ENCODE measurements around the gene TTC39B.

TTC39B gene

DNA sequence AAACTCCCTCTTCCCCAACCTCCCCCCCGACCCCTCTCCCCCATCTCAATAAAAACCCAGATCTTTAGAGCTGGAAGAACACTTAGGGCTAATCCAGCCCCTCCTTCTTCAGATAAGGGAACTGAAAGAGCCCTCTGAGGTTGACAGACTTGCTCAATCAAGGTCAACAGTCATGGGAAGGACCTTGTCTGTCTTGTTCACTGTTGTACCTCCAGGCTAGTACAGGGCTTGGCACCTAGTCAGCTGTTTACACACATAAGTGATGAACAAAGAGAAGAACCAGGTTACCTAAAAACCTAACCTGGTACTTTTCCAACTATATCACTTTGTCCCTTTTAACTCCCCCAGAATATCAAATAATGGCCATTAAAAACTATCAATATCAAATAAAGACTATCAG lies 2.4 kb downstream of the TTC39B start:
- no peak for DNase-seq (ENCODE audit: low read depth)

DNA sequence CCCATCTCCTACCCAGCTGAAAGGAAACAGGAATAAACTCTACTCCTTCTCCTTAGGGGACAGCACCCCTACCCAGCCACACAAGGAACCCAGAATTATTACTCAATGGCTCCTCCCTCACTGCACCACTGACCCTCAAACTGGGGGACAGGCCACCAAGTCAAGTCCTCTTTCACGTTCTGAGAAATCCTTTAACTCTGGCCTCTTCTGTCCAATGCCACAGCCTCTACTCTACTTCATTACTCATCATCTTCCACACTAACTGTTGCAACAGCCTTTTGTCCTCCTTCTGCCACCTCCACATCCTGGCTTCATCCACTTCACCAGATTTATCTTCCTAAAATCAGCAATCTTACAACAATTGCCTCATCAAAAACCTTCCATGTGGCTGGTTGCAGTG lies 6.8 kb downstream of the TTC39B start:
- DNase-seq (ENCODE audit: low read depth), result no peak

DNA sequence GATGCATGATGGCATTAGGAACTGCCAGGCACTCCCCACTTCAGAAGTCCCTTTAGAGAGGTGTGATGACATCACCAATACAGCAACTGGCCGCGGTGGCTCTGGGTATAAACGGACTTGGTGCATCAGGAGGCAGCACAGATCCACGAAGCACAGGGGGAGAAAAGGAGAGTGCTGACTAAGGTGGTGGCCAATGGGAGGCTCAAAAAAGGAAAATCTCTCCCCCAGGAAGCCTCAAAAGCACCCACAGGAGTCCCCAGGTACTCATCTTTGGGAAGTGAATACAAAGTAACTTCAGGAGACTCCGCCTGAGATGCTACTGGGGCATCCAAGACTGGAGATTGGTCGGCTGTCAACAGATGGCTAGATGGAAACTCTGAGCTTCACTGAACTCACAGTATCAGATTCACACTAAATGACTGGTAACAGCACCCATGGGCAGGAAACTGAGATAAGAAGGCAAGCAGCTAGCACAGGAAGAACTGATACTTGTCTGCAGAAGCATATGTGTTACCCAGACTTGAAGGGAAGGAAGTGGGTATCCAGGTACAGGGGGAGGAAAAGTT lies 7.6 kb downstream of the TTC39B start:
- peak; percentile 29 for DNase-seq (ENCODE audit: low read depth)

DNA sequence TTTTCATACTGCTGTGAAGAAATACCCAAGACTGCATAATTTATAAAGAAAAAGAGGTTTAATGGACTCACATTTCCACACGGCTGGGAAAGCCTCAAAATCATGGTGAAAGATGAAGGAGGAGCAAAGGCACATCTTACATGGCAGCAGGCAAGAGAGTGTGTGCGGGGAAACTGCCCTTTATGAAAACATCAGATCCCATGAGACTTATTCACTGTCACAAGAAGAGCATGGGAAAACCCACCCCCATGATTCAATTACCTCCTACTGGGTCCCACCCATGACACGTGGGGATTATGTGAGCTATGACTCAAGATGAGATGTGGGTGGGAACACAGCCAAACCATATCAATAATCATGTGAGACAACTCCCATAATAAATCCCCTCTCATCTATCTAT lies 8.7 kb downstream of the TTC39B start:
- DNase-seq (ENCODE audit: low read depth), result no peak

DNA sequence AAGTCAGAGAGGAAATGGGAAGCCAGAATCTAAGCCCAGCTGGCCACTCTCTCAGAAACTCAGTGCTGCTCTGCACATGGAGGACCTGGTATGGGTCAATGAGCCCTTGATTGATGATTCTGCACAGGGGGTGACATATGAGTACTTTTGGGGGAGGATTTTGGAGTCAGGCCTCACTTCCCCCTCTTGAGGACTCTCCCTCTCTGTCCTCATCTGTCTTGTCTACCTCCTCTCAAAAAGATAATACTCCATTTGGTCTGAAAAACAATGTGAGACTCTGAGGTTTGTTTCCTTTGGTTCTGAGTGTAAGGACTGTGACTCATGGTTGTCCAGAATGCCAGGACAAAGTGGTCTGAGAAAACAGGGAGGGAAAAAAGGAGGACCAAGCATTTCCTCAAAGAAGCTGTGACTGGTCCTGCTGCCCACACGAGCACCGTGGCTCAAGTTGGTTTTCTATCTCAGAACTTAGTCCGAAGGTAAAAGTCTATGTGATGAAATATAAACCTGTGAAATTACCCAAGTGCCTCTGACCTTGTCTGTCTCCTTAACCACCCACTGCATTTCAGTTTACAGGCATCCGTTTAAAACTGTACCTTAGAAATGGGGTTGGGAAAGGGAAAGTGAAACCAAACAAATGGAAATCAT lies 11.1 kb downstream of the TTC39B start:
- DNase-seq (ENCODE audit: low read depth), result no peak

DNA sequence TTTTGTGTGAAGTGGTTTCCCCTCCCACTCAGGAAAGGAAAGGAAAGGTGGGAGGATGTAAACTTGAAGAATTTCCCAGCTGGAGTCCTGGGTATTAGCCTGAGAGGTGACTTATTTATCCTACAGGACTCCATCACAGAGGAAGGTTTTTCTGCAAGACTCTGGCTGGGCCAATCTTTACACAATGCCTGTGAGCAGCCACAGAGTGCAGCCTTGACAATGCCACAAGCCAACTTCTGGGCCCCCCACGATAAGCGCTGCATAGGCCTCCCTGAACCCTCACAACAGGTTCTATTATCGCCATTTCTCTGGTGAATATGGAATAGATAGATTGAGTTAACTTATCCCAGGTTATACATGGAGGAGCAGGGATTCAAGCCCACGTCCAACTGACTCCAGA lies 12.4 kb downstream of the TTC39B start:
- no peak for DNase-seq (ENCODE audit: low read depth)

DNA sequence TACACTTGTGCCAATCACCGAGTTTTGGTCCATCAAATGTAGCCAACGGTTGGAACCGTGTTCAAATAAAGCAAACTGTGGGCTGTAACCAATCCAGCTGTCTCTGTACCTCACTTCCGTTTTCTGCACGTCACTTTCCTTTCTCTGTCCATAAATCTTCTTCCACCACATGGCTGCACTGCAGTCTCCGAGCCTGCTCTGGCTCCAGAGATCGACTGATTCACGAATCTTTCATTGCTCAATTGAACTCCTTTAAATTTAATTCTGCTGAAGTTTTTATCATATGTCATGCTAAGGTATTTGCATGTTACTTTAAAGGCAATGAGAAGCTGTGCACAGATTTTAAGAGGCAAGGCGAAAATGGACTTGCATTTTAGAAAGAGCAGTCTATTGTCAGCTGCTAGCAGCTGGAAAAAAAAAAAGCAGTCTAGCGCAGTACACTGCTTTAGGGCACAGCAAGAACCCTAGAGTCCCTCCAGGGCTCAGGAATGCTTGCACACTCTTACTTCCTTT lies 13.2 kb downstream of the TTC39B start:
- no peak for DNase-seq (ENCODE audit: low read depth)

DNA sequence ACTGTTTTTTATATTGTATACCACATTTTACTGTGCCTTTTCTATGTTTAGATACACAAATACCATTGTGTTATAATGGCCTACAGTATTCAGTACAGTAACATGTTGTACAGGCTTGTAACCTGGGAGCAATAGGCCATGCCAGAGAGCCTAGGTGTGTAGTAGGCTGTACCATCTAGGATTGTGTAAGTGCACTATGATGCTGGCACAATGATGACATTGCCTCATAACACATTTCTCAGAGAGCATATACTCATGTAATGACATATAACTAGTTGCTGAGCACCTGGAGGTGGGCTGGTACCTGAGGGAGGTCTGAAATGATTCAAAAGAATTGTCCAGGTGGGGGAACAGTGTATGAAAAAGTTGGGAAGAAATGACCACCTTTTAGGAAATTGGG lies 13.9 kb downstream of the TTC39B start:
- no peak for DNase-seq (ENCODE audit: low read depth)

DNA sequence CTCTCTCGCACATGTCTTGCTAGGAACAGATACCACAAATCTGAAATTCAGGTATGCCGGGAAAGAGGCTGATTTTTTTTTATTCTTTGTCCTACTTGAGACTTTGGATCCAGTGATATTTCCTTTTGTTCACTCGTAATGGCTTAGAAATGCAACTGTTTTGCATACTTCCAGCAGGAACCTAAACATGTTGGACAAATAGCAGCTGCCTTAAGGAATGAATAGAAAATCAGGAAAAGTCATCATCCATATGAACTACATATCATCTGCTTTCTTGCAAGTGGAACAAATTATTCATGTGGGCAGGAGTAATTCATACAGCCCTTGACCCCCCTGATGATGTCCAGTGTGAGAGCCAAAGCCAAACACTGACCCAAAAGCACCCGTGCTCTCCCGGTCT lies 17.4 kb downstream of the TTC39B start:
- DNase-seq (ENCODE audit: low read depth), result no peak

DNA sequence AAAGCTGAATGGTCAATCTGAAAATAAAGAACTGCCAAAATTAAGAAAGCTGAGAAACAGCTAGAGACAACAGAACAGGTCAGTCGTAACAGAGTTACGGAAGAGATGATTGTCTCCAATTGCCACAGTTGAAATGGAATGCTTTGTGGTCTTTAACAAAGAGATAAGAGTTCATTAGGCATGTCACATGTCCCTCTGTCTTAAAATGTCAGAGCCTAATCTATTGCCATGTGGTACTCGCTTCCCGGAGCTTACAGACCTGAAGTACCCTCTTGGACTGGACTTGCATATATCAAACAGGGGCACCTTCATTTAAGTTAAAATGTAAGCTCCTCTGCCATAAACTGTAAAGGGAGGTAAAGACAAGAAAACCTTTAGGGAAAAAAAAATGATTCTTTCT lies 19.7 kb downstream of the TTC39B start:
- no peak for DNase-seq (ENCODE audit: low read depth)

DNA sequence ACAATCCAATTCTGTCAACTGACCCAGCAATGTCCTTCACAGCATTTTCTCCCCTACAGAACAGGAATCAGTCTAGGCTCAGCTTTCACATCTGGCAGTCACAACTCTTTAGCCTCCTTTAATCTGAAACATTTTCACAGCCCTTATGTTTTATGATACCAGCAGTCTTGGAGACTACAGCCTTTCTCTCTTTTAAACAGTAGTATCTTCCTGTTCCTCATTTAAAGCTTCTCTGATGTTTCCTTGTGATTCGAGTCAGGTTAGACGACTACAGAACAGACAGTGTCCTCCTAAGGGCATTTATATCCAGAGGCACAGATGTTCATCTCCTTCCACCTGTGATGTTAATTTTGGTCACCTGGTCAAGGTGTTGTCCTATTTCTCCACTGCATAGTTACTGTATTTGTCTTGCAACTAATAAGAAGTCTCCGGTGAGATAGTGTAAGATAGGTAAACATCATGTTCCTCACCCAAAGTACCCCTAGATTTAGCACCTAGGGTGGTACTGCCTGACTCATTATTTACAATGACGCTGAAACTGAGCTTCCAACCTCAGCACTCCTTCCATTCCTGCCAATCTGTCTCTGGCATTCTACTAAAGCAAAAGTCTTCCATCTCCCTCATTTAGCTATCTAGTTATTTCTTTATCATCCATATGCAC lies 20.7 kb downstream of the TTC39B start:
- DNase-seq (ENCODE audit: low read depth), result no peak

DNA sequence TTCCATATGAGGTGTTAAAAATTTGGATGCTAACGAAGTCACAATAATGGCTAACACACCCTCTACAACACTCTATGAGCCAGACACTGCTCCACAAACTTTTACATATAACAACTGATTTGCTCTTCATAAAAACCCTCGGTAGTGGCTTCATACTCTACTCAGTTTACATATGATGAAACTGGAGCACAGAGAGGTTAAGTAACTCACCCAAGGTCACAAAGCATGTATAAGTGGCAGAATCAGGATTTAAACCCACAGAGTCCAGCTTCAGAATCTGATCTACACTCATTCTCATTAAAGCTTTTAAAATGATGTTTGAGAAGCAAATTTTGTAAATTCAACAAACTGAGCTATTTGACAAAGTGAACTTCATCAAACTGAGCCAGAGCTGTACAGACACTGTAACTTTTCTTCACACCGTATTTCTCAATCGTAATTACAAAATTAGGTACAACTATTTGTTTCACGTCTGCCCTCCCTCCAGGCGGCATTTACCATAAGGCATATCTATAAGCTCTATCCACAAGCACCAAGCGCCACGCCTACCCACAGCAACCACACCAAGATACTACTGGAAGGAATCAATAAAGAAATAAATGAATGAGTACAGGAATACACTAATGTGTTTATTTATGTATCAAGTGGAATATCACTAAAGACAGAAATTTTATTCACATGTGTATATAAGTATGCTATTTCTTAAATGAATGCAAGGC lies 24.3 kb downstream of the TTC39B start:
- no peak for DNase-seq (ENCODE audit: low read depth)

DNA sequence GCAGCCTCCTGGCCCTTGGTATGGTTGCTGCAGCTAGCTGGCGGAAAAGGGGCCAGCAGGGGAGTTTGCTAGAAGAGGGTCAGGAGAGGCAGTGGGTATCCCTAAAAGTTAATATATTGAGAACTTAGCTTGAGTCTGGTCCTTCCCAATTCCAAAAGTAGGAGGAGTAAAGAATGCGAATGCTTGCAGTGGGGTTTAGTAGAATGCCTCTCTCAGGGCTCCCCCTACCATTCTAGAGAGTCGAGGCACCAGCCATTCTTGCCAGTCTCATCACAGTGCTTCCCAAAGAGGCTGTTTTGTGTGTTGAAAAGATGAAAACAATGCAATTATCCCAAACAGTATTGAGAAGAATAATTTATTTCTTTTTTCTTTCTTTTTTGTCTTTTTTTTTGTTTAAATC lies 26.4 kb downstream of the TTC39B start:
- DNase-seq (ENCODE audit: low read depth), result no peak

DNA sequence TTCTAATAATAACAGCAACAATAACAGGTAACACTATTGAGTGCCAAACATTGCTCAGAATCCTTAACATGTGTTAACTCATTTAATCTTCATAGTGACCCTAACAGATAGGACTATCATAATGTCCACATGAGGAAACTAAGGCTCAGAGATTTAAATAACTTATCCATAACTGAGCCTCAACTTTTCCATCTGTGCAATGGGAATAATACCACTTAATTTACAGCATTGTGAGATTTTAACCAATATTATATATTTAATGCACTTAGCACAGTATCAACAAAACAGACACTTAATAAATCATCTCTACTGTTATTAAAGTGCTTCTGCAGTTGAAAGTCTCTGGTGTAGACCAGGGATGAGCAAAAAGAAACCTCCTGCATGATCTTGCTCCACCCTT lies 28.2 kb downstream of the TTC39B start:
- DNase-seq (ENCODE audit: low read depth), result no peak

DNA sequence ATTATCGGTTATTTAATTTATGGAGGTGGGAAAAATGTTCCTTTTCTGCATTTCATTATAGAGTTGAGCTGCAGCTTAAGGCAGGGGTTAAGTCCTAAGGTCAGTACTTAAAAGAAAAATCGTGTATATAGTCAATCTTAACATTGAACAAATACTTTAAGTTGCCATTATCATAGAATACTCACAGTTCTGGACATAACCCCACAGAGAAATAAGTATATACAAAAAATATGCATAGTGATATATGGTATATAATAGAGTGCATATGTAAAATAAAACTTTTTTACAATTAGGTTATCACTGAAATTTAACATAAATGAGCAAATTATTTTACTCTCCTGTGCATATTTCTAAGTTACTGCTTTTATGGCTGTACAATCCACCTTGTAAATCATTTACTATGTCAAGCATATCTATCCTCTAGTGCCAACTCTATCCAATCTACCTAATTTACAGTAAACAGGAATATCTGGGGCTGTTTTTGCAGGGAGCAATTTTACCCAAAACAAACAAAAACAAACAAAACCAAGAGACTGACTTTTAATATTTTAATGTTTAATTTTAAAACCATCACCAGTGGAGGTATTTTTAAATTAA lies 28.8 kb downstream of the TTC39B start:
- no peak for DNase-seq (ENCODE audit: low read depth)

DNA sequence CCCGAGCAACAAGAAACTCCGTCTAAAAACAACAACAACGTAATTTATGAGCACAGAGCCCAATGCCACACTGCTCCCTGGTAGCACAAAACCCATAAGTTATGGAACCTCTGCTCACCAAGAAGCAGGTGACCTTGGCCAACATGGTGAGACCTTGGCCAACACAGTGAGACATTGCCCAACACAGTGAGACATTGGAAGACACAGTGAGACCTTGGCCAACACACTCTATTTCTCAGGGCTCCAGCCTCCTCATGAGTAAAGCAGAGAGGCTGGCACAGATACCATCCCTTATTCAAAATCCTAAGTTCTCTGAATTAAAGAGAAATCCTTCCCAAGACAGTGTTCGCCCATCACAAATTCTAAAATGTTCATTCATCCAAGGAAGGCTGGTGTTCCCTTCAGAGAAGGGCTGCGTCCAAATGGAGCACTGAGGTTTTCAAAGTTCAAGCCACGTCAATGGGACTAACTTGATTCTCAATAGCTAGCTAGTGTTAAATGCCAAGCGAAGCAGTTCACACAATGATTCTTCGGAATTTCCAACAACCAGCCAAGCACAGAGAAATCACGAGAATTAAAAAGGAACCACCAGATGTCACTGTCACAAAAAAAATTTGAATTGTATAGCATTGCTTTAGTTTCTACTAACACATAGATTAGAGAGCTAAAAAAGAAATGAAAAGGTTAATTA lies 29.5 kb downstream of the TTC39B start:
- DNase-seq (ENCODE audit: low read depth), result no peak

DNA sequence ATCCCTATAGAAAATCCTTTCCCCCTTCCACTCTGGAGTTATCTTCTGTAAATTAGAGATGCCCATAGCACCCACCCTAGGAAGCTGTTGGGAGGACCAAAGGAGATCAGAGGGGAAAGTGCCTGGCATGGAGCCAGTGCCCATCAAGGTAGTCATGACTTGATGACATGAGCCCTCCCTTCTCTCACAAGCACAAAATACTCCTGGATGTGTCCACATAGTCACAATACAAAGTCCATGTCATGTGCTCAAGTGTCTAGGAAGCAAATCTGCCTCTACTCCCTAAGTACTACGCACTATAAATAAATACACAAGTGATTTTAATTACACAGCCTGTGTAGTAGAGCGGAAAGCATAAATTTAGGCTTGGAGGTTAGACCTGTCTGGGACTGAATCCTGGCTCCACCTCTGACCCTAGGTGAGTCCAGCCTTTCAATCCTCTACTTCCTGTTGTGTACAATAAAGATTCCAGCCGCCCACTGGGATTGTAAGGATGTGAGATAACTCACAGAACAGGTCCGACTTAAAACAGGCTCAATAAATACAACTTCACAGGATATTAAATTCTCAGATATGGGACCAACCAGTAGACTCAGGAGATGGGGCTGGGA lies 30.6 kb downstream of the TTC39B start:
- no peak for DNase-seq (ENCODE audit: low read depth)

DNA sequence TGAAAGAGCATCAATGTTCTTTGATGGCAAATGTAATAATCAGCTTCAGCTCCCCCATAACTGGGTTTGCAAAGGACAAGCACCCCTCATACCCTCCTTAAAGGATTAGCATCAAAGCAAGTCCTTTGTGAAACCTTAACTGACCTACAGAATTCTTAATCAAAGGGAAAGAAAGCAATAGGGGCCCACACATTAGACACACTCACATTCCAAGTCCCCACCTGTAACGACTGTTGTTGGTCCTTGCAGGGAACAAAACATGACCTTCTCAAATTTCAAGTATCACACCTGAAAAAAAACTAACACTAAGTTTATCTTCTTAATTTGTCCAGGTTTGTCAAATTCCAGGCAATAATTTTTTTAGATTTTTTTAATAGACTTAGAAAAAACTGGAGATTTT lies 32.6 kb downstream of the TTC39B start:
- DNase-seq (ENCODE audit: low read depth), result no peak

DNA sequence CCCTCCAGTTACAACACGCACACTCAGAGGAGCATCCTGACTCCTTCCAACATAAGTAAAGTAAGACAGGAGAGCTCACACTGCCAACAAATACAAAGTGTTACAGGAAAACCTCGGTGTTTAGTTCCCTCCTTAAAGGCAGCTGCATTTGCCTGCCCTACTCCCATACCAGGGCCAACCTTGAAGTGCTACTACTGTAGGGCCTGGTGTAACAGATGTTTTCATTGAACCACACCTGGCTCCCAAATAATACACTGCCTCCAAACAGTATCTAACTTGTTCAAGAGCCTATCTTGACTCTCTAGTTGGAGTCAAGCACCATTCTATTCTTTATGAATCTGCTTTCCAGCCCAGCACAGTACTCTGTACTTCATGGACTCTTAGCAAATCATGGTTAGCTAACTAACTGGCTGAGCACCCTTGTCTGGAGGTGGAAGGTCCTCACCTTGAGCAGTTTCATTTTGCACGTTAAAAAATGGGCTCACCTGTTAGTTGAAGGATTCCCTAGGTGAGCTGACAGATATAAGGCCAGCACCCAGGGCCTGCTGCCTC lies 34.6 kb downstream of the TTC39B start:
- no peak for DNase-seq (ENCODE audit: low read depth)

DNA sequence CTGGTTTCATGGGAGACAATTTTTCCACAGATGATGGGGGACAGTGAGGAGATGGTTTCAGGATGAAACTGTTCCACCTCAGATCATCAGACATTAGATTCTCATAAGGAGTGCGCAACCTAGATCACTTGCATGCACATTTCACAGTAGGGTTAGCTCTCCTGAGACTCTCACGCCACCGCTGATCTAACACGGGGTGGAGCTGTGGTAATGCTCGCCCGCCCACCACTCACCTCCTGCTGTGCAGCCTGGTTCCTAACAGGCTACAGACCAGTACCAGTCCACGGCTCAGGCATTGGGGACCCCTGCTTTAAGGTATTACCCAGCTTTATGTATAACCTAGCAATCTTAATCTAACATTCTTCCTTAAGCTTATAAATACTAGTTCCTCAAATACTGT lies 35.6 kb downstream of the TTC39B start:
- peak; percentile 33 for DNase-seq (ENCODE audit: low read depth)

DNA sequence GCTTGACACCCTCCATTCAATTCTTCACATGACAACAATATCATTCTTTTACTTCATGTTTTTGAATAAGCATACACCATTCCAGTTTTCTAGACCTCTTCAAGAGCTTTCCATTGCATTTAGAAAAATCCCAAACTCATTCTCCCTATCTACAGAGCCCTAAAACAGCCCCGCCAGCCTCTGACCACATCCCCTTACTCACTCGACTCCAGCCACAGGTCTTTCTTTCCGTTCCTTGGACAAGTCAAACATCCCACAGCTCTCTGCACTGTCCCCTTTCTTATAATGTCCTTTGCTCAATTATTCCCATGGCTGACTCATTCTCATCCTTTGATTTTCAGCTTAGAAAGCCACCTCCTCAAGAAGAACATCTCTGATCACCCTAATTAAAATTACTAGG lies 38.2 kb downstream of the TTC39B start:
- DNase-seq (ENCODE audit: low read depth), result no peak
